Suppressor macrophage (primary cell): ENCODE measurements around the gene DRC7.
A peak's percentile ranks its signal among the peaks of the same experiment; 100 is the strongest.

Experiments used
- DNase-seq, 4 experiments: peaks; one replicate each; pipeline ENCODE4 v3.0.0-alpha.2; 2020 to 2022

The DRC7 gene

DNA sequence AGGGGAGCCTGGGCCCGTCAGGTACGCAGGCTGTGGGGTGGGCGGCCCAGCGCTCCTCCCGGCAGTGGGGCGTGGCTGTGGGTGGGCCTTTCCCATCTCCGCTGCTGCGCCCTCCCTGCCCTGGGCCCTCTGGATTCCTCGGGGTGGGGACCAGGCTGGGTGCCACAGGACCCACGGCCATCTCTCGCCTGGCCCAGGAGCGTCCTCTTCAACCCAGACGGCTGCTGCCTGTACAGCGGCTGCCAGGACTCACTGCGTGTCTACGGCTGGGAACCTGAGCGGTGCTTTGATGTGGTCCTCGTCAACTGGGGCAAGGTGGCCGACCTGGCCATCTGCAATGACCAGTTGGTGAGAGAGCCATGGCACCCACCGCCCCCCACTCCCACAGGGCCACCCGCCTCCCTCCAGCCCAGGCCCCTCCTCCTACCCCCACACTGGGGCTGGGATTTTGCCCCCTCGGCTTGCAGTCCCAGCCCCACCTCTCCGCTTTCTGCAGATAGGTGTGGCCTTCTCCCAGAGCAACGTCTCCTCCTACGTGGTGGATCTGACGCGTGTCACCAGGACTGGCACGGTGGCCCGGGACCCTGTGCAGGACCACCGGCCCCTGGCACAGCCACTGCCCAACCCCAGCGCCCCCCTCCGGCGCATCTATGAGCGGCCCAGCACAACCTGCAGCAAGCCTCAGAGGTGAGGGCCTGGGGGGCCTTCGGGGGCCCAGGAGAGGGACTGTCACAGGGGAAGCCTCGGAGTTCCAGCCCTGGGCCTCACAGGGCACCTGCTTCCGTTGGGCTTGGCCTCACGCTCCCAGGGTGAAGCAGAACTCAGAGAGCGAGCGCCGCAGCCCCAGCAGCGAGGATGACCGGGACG is 58.2 kb downstream of the DRC7 start:
- DNase-seq = no peak

DNA sequence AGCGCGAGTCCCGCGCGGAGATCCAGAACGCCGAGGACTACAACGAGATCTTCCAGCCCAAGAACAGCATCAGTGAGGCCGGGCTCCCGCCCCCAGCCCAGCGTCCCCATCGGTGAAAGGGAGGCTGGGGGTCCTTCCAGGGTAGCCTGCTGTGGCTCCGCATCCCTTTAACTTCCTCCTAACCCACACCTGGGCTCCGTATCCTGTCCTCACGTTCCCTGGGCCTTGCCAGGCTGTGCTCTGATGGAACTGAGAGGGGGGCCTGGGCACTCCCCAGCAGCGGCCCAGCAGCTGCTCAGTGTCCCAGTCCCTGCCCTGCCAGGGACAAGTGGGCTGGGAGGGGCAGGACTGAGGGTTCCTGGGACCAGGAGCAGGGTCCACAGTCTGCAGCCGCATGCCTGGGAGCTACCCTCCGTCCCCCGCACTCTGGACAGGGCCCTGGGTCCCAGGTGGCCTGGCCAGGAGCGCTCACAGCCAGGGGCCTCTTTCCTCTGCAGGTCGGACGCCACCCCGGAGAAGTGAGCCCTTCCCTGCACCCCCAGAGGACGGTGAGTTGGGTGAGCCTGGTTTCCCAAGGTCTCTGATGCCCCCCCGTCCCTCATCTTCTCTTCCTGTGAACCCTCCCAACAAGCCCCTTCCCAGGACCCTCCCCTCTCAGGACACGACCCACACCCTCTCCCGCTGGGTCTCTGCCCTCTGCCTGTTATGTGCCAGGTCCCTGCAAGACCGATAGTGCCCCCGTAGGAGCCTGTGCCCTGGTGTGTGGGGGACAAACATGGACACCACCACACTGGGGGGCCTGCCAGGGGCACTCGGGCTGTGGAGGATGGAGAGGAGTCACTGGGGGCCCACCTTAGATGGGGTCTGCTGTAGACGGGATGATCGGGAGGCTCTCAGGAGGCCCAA is 59.1 kb downstream of the DRC7 start:
- DNase-seq = no peak

DNA sequence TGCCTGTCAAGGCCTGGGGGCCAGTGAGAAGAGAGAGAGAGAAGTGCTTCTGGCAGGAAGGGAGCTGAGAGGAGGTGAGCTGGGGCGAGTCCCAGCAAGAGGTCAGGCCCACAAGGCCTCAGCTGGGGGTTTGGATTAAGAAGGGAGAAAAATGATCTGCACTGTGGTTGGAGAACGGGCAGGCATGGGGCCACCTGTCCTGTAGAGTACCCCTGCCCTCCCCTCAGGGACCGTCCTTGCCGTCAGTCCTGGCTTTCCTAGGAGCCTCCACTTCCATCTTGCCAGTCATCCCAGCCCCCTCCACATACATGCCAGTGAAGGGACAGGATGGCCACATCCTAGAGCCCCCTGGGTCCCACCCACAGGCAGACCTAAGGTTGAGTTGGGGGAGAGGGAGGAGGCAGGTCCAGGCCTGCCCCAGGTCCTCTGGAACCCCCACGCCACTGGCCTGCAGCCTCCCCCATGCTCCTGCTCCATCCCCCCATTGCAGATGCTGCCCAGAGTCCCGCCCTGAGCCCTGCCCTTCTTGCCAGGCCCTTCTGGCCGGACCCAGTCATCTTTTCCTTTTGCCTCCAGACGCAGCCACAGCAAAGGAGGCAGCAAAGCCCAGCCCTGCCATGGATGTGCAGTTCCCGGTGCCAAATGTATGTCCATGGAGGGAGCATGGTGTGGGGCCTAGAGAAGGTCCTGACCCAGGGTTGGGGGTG is 59.9 kb downstream of the DRC7 start:
- DNase-seq = no peak

DNA sequence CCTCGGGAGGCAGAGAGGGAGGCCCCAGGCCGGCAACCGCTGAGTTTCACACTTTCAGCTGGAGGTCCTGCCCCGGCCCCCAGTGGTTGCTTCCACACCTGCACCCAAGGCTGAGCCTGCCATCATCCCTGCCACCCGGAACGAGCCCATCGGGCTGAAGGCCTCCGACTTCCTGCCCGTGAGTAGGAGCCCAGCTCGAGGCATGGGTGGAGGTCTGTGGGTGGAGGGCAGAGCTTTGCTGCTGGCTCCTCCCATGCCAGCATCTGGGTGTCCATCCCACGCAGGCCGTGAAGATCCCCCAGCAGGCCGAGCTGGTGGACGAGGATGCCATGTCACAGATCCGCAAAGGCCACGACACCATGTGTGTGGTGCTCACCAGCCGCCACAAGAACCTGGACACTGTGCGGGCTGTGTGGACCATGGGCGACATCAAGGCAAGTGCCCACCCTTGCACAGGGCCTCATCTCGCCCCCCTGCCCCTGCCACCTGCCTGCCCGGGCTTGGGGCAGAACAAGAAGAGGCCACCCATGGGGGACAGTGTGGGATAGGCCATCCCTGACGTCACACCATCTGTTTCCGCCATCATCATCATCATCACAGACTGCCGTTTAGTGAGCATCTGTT is 60.6 kb downstream of the DRC7 start:
- DNase-seq = no peak

DNA sequence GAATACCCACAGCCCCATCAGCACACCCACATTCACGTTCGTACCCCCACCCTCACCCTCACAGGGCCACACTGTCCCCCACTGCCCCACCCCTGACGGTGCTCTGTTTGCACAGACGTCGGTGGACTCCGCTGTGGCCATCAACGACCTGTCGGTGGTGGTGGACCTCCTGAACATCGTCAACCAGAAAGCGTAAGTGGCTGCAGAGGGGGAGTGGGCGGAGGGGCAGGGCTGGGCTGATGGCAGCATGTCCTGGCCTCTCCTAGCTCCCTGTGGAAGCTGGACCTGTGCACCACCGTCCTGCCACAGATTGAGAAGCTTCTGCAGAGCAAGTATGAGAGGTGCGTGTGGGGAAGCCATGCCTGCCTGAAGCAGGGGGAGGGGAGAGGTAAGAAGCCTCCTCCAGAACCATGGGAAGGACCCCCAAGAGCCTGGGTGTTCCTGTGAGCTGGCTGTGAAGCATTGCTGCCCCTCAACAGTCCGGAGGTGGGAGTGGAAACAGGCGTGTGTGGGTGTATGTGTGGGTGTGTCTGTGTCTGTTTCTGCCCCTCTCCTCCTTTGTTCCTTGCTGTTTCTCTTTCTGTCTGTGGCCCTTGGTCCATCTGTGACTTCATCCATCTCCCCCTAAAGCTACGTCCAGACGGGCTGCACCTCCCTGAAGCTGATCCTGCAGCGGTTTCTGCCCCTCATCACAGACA is 61.3 kb downstream of the DRC7 start:
- DNase-seq = no peak

DNA sequence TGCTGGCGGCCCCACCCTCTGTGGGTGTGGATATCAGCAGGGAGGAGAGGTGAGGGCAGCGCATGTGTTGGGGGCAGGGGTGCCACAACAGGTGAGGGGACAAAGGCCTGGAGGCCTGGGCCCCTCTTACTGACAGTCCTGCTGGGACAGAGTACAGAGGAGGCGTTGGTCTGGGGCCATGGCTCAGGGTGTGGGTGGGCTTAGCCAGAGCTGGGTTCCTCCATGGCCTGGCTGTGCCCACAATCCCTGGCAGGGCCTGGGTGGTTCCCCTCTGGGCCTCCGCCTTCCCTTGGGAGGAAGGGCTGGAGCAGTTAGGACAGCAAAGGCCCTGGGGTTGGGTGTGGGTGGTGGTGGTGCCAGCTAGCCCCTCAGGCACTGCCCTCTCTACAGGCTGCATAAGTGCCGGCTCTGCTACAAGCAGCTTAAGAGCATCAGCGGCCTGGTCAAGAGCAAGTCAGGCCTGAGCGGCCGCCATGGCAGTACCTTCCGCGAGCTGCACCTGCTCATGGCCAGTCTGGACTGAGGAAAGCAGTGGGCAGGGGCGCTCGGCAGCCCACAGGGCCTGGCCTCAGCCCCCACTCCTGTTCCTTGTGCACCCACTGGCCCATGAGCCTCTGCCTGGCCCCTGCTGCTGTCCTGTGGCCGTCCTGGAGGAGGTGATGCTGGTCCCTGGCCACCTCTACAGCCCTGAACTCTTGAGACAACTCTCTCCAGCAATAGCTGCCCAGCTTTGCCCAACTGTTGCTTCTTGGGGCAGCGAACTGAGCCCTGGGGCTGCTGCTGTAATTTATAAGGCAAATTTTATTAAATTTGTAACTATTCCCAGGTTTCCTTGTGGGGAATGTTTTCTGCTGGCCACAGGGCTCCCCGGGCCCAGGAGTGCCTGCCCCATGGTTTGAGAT is 62.1 kb downstream of the DRC7 start:
- peak in 3 of 4 experiments; percentile 12 to 36 (median 21) for DNase-seq

DNA sequence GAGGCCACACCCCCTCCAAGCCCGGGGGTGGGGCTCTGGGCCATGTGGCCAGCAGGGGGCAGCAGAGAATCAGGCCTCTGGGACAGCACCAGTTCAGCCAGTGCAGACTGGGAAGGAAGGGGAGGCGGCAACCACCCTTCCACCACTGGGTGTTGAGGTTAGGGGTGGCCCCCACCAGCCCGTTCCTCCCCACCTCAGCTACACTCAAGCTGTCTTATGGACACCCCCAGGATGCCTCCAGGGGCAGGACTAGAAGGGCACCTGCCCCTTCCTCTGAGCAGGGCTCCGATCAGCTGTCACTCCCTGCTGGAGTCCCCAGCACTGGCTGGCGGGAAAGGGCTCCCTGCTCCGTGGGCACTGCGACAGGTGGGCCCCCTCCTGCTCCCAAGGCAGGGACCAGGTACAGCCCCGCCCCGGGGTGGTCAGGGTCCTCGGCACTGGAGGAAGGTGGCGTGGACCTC is 62.8 kb downstream of the DRC7 start:
- DNase-seq = peak; percentile 89 to 95 (median 94)

DNA sequence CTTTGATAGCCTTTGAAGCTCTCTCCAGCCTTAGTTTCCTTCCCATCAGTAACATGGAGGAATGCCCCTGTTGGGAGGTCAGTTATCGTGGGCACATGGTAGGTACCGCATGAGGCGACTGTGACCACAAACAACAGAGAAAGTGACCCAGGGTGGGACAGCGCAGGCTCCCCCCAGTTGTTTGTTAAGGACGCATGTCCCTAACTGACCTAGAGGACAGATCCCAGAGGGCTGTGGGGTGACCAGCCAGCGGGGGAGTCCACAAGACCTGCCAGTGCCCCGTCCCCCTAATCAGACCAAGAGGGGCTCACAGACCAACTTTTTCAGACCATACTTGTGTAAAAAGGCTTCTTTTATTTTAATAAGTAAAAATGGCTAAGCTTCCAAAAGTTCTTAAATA is 63.3 kb downstream of the DRC7 start:
- no peak for DNase-seq

DNA sequence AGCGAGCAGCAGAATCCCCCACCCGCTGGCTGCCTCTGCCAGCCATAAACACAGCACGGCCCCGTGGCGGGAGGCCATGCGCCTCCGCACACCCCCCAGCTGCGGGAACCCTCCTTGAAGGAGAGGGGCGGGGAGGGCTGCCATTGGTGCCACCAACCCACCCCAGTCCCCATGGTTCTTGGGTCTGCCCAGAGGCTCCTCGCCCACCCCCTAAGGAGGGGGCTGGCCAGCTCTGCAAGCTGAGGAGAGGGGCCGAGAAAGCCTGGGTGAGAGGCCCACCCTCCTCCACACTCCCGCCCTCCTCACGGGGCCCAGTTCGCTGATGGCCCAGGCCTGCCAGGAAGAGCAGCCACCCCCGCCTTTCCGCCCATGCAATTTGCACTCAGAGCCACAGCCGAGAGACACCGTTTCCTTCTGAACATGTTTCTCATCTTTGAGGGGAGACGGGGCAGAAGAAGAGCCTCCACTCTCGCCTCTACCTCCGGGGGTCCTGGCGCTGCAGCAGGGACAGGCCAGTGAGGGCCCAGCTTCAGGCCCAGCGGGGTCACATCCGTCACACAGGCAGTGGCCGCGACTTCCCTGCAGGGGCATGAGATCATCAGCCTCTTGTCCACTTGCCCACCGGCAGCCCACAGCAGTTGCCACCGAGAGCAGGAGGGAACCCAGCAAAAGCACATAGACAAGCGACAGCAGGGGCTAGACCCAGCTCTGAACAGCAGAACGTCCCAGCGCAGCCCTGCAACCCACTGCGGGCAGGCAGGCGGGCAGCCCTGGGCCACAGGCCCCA is 63.9 kb downstream of the DRC7 start:
- DNase-seq = peak in 1 of 4 experiments; percentile 45

DNA sequence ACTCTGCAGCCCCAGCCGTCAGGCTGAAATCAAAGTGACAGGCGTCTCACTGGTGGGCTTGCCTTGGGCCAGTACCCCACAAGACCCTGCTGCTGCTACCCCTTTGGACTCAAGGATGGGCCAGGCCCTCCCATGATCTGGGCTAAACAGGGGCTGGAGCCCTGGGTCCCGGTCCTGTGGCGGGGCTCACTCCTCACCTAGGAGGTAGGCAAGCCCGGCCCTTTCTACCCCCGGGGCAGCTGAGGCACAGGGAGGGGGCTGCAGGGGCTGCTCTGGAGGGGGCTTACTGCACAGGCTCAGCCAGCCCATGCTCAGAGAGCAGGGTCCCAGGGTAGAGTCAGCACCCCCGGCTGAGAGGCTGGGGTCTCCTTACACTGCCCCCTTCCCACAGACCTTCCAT is 64.5 kb downstream of the DRC7 start:
- DNase-seq = no peak

DNA sequence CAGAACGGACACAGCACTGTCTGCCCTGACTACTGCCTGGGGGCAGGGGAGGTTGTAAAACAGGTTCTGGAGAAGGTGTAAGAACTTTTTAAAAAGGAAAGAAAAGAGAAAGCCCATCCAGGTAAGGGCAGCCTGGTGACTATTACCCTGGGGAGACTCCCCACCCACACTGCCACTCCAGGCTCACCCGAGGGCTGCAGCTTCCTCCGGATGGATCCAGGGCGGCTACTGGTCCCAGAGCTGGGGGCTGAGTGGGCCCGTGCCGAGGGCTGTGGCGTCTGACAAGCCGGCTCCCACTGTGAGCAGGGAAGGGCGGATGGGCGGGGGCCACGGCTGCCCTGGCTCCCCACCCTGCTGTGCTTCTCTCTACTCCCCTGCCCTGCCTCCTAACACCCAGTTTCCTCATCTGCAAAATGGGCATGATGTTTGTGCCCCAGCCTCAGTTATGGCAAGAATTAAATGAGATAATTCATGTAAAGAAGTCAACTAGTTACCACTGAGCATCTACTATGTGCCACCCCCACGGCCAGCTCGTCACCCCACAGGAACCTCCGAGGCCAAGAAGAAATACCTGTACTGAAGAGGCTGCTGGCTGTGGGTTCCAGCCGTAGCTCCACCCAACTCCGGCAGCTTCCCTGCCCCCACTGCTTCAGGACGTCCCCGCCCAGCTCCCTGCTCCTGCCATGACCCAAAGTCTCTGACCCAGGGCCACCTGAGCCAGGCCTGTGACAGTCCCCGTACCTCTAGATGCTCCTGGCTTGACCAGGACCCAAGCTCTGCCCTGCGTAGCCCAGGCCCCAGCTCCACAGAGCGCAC is 65.1 kb downstream of the DRC7 start:
- DNase-seq = peak in 2 of 4 experiments; percentile 22 to 52

DNA sequence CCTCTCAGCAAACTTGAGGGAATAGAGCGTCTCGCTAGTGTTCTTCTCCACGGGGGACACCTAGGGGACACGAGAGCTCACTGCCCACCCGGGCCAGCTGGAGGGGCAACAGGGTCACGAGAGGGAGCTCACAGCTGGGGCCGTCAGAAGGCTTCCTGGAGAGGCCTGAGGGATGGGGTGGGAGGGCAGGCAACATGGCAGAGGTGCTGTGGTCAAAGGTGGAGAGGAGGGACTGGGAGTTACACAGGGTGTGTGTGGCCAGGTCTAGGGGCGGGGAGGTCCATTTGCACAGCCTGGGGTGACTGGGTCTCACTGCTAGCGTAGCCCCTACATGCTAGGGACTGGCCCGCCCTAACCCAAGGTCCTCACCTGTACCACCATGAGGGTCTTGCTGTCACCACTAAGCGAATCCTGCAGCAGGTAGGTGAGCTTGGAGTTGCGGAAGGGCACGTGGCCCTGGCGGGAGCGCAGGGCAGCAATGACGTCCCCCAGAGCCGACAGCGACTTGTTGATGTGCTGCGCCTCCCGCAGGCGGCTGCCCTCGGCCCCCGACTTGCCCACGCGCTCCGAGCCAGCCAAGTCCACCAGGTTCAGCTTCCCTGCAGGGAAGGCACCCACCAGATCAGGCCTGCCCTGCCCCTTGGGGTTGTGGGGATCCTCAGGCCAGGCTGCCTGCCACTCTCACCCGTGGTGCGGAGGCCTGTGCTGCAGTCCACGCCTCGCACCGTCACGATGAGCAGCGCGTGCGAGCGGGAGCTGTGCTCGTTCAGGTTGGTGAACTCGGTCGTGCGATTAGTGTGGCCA is 66.0 kb downstream of the DRC7 start:
- DNase-seq = no peak

DNA sequence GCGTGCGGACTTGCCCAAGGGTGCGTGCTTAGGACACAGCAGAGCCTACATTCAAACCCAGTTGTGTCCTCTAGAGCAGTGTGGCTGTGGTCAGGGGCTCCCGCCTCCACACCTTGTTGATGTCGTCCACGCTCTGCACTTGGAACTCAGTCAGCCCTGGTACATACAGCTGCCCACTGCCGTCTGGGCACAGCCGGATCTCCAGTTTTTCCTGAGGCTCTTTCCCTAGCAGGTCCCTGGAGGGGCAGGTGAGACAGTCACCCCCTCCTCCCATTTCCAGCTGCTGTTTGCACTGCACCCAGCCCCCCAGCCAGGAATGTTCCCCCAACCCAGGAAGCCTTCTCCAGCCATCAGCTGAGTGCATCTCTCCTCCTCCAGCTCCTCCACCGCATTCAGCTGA is 66.7 kb downstream of the DRC7 start:
- DNase-seq = no peak

DNA sequence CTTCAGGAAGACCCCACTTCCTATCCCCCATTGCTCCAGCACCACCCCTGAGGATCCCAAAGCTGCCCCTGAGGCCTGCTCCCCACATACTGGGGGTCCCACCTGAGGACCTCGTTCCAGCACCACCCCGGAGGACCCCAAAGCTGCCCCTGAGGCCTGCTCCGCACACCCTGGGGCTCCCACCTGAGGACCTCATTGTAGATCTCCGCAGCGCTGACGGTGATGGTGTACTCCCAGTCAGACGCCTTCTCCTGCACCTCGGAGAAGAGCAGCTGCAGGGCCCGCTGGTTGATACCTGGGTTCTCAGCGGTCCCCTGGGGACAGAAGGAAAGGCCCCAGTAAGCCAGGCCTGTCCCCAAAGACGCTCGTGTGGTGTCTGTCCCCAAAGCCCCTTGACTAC is 67.4 kb downstream of the DRC7 start:
- DNase-seq = no peak

DNA sequence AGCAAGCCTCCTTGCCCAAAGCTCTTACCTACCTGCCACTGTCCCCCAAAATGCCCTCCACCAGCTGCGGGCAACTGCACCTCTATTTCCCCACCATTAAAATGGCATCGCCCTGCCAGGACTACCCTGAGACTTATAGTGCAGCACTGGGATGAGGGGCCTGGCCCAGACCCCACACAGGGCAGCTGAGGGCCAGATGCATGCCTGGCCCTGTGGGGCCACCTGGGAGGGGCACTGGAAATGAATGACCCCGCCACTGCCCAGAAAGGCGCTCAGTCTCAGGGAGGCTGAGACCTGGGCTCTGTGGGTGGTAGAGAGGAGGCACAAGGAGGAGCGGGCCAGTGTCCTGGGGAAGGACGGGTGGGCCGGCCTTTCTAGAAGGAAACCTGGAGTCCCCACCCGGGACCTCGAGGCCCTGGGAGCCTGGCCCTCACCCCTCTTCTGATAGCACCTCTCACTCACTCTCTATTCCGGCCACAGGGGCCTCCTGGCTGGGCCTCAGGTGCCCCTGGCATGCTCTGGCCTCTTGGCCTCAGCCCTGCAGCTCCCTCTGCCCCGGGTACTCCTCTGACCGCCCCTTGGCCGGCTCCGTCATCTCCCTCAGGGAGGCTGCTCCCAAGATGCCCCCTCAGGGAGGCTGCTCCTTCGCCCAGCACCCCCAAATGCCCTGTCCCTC is 67.9 kb downstream of the DRC7 start:
- DNase-seq = no peak

DNA sequence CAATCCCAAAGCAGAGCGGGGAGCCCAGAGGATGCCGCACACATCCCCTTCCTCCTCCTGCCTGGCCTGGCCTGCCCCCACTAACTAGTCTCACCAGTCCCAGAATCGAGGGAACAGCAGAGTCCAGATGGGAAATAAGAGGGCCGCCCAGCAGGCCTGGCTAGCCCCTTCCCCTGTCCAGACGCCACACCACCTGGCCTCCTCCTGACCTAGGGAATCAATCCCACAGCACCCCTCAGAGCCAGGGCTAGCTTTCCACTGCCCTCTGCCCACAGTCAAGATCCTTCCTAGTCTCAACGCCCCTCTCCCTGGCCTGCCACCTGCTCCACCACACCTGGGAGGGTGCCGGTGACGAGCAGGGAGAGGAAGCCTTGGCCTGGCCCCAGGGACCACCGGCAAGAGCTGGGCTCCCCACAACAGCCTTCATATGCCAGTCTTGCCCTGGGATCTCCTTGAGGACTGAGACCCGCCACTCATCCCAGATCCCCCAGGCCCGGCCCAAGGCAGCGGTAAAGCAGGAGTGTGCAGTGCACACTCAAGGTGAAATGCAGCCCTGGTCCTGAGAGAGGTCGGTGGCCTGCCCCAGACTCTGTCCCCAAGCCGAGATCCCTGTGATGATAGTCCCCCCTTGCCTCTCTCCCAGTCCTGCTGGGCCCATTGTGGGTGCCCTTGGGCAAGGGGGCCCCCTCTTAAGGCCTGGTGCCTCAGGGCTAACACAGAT is 68.8 kb downstream of the DRC7 start:
- no peak for DNase-seq

DNA sequence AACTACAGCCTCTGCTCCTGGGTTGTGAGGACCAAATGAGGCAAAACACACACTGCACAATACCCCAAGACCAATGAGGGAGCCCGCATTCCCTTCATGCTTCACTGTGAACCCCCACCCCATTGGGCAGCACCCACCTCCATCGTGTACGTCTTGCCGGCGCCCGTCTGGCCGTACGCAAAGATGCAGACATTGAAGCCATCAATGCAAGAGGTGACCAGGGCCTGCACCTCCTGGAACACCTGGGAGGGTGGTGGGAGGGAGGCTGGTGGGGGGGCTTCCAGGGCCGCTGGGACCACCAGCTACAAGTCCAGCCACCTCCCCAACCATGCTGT is 69.4 kb downstream of the DRC7 start:
- no peak for DNase-seq
